ENCODE measurements around the gene CNN3. TPM values are rescaled to one million over a fixed set of nuclear protein-coding genes. Genes with fewer than 3 reads are reported as not detected.

The CNN3 gene
- total and polyA plus RNA-seq, 8 donors: 239 to 326 (median 277) TPM

GRCh38 chr1:94862718-94863117 is 64.2 kb downstream of the CNN3 start:
- no peaks in the 10 kb centered on the region for H3K36me3 ChIP-seq
- H3K4me3 ChIP-seq: no peak overlapping the region
- intact Hi-C loops (cut with DNase I): no loop called here
- peak; percentile 4 for ATAC-seq
- H3K9me3 ChIP-seq: no peaks in the 10 kb centered on the region
- no peaks in the 10 kb centered on the region for H3K27me3 ChIP-seq
- no peak for TF ChIP-seq CTCF (IDR thresholded peaks at IDR 0.05)
- peaks cover 24 to 35% of the 10 kb centered on the region in 2 donors for H3K4me1 ChIP-seq
- no peak for DNase-seq
- peak overlapping the region; percentile 75 to 92 for H3K27ac ChIP-seq

- no peak for TF ChIP-seq CTCF (IDR thresholded peaks at IDR 0.05)
- no peak for ATAC-seq
- Histone ChIP-seq H3K4me3 (no peak overlapping the region), H3K27me3 (no peaks in the 10 kb centered on the region), H3K4me1 (peaks cover 19 to 33% of the 10 kb centered on the region in 2 donors), H3K9me3 (no peaks in the 10 kb centered on the region), H3K27ac (no peak overlapping the region), H3K36me3 (no peaks in the 10 kb centered on the region)
- no peak for DNase-seq
- intact Hi-C loops (cut with DNase I): loop anchor here in 1 of 2 donors (5.0 kb wide), 1 partner anchor 68 kb away; the partner anchor contains the start of gene CNN3
These were observed 67.7 kb downstream of the CNN3 start for GRCh38 chr1:94859174-94859573.

GRCh38 chr1:94858276-94858675 is 68.6 kb downstream of the CNN3 start:
- peak in 1 of 4 donors; percentile 70 for DNase-seq
- peak overlapping the region in 1 of 2 donors; percentile 10 for H3K27ac ChIP-seq
- no peaks in the 10 kb centered on the region for H3K27me3 ChIP-seq
- no peaks in the 10 kb centered on the region for H3K9me3 ChIP-seq
- H3K36me3 ChIP-seq: no peaks in the 10 kb centered on the region
- intact Hi-C loops (cut with DNase I): loop anchor here in 1 of 2 donors (5.0 kb wide), 1 partner anchor 69 kb away; the partner anchor contains the start of gene CNN3
- H3K4me1 ChIP-seq: peaks cover 13 to 26% of the 10 kb centered on the region in 2 donors
- peak; percentile 46 for ATAC-seq
- no peak for TF ChIP-seq CTCF (IDR thresholded peaks at IDR 0.05)
- H3K4me3 ChIP-seq: no peak overlapping the region

GRCh38 chr1:94856868-94857267 is 70.0 kb downstream of the CNN3 start:
- Histone ChIP-seq H3K27me3 (no peaks in the 10 kb centered on the region), H3K36me3 (no peaks in the 10 kb centered on the region), H3K4me3 (no peak overlapping the region), H3K4me1 (peaks cover 4 to 17% of the 10 kb centered on the region in 2 donors), H3K27ac (no peak overlapping the region), H3K9me3 (no peaks in the 10 kb centered on the region)
- no peak for TF ChIP-seq CTCF (IDR thresholded peaks at IDR 0.05)
- intact Hi-C loops (cut with DNase I): loop anchor here in 1 of 2 donors (5.0 kb wide), 1 partner anchor 70 kb away; the partner anchor contains the start of gene CNN3
- no peak for DNase-seq
- no peak for ATAC-seq

- TF ChIP-seq CTCF (IDR thresholded peaks at IDR 0.05): no peak
- H3K4me3 ChIP-seq: no peak overlapping the region
- peaks cover 4 to 17% of the 10 kb centered on the region in 2 donors for H3K4me1 ChIP-seq
- no peaks in the 10 kb centered on the region for H3K27me3 ChIP-seq
- H3K9me3 ChIP-seq: no peaks in the 10 kb centered on the region
- intact Hi-C loops (cut with DNase I): loop anchor here in 1 of 2 donors (5.0 kb wide), 1 partner anchor 71 kb away; the partner anchor contains the start of gene CNN3
- peak overlapping the region; percentile 80 to 81 for H3K27ac ChIP-seq
- DNase-seq (no peak), ATAC-seq (no peak)
- no peaks in the 10 kb centered on the region for H3K36me3 ChIP-seq
These were observed 70.9 kb downstream of the CNN3 start for GRCh38 chr1:94856004-94856403.

Data from left lung (tissue), 10 donors.